ENCODE results near the gene TRIP6. TPM values are rescaled to one million over a fixed set of nuclear protein-coding genes. Genes with fewer than 3 reads are reported as not detected.

The TRIP6 gene
- total RNA-seq, 1 experiment from 2014 or later, result 140 TPM

- TF ChIP-seq, protein P1, sequence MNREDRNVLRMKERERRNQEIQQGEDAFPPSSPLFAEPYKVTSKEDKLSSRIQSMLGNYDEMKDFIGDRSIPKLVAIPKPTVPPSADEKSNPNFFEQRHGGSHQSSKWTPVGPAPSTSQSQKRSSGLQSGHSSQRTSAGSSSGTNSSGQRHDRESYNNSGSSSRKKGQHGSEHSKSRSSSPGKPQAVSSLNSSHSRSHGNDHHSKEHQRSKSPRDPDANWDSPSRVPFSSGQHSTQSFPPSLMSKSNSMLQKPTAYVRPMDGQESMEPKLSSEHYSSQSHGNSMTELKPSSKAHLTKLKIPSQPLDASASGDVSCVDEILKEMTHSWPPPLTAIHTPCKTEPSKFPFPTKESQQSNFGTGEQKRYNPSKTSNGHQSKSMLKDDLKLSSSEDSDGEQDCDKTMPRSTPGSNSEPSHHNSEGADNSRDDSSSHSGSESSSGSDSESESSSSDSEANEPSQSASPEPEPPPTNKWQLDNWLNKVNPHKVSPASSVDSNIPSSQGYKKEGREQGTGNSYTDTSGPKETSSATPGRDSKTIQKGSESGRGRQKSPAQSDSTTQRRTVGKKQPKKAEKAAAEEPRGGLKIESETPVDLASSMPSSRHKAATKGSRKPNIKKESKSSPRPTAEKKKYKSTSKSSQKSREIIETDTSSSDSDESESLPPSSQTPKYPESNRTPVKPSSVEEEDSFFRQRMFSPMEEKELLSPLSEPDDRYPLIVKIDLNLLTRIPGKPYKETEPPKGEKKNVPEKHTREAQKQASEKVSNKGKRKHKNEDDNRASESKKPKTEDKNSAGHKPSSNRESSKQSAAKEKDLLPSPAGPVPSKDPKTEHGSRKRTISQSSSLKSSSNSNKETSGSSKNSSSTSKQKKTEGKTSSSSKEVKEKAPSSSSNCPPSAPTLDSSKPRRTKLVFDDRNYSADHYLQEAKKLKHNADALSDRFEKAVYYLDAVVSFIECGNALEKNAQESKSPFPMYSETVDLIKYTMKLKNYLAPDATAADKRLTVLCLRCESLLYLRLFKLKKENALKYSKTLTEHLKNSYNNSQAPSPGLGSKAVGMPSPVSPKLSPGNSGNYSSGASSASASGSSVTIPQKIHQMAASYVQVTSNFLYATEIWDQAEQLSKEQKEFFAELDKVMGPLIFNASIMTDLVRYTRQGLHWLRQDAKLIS (CRISPR knock-in tag; IDR thresholded peaks at IDR 0.05; ENCODE audit: borderline replicate concordance), result no peak
Measured at GRCh38 chr7:100894860-100895700, 27.9 kb downstream of the TRIP6 start (continued).

DNA sequence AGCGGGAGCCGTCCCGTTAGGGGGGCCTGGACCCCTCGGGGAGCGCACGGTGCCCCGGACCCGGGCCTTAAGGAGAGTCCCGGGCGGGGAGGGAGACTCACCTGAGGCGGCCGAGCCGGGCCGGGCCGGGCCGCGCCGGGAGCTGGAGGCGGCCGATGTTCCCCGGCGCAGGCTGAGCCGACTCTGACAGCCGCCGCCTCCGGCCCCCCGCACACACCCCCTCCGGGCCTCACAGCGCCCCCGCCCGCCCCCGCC, 28.4 kb downstream of the TRIP6 start, which contains the start of gene ACHE:
Gene ACHE (minus strand): TSS at position 188 of the 255 bp plus-strand sequence. CDS start 1,656 bp downstream, outside the sequence.
- Mint-ChIP-seq H3K4me1 (peaks cover 32% of the 10 kb centered on the region), H3K4me3 (peak within 1 kb of the TSS; percentile 74), H3K36me3 (no peaks in the 10 kb centered on the region), H3K27me3 (ENCODE audit: low read depth) (peaks cover 32% of the 10 kb centered on the region), H3K27ac (no peak within 1 kb of the TSS), H3K9me3 (no peaks in the 10 kb centered on the region)
- ChIA-PET POLR2A (interaction anchor here (1.4 kb wide), 1 partner anchor 70 kb away, joined by 4 read pairs; no protein-coding TSS in a partner anchor), CTCF (interaction anchor here (1.0 to 3.2 kb wide), 16 partner anchors 16 to 336 kb away, joined by 3 to 30 read pairs (median 6); partner anchors contain the start of genes MUC3A, PLOD3 and ZNHIT1)
- DNase-seq (ENCODE audit: low spot score) (no peak), ATAC-seq (peak; percentile 6)
- TF ChIP-seq JUN (CRISPR knock-in tag; IDR thresholded peaks at IDR 0.05), result no peak
- no peak for TF ChIP-seq ZNF281 (CRISPR knock-in tag; IDR thresholded peaks at IDR 0.05)
- no peak for TF ChIP-seq ZNF263 (CRISPR knock-in tag; IDR thresholded peaks at IDR 0.05; ENCODE audit: low read depth)
- no peak for TF ChIP-seq MAX (CRISPR knock-in tag; IDR thresholded peaks at IDR 0.05)
- no peak for TF ChIP-seq NR2C2 (CRISPR knock-in tag; IDR thresholded peaks at IDR 0.05)
- no peak for TF ChIP-seq IRF2 (CRISPR knock-in tag; IDR thresholded peaks at IDR 0.05; ENCODE audit: borderline replicate concordance, low read depth)
- TF ChIP-seq, protein P2, sequence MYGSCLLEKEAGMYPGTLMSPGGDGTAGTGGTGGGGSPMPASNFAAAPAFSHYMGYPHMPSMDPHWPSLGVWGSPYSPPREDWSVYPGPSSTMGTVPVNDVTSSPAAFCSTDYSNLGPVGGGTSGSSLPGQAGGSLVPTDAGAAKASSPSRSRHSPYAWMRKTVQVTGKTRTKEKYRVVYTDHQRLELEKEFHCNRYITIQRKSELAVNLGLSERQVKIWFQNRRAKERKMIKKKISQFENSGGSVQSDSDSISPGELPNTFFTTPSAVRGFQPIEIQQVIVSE (CRISPR knock-in tag; IDR thresholded peaks at IDR 0.05; ENCODE audit: borderline replicate concordance), result no peak
- no peak for TF ChIP-seq ZBTB43 (CRISPR knock-in tag; IDR thresholded peaks at IDR 0.05)
- TF ChIP-seq SP1 (CRISPR knock-in tag; conservative IDR thresholded peaks at IDR 0.05), result no peak
- no peak for TF ChIP-seq ZNF317 (CRISPR knock-in tag; IDR thresholded peaks at IDR 0.05; ENCODE audit: borderline replicate concordance, low read depth)
- TF ChIP-seq, protein P1 (CRISPR knock-in tag; IDR thresholded peaks at IDR 0.05; ENCODE audit: borderline replicate concordance), result no peak
- TF ChIP-seq, protein P3, sequence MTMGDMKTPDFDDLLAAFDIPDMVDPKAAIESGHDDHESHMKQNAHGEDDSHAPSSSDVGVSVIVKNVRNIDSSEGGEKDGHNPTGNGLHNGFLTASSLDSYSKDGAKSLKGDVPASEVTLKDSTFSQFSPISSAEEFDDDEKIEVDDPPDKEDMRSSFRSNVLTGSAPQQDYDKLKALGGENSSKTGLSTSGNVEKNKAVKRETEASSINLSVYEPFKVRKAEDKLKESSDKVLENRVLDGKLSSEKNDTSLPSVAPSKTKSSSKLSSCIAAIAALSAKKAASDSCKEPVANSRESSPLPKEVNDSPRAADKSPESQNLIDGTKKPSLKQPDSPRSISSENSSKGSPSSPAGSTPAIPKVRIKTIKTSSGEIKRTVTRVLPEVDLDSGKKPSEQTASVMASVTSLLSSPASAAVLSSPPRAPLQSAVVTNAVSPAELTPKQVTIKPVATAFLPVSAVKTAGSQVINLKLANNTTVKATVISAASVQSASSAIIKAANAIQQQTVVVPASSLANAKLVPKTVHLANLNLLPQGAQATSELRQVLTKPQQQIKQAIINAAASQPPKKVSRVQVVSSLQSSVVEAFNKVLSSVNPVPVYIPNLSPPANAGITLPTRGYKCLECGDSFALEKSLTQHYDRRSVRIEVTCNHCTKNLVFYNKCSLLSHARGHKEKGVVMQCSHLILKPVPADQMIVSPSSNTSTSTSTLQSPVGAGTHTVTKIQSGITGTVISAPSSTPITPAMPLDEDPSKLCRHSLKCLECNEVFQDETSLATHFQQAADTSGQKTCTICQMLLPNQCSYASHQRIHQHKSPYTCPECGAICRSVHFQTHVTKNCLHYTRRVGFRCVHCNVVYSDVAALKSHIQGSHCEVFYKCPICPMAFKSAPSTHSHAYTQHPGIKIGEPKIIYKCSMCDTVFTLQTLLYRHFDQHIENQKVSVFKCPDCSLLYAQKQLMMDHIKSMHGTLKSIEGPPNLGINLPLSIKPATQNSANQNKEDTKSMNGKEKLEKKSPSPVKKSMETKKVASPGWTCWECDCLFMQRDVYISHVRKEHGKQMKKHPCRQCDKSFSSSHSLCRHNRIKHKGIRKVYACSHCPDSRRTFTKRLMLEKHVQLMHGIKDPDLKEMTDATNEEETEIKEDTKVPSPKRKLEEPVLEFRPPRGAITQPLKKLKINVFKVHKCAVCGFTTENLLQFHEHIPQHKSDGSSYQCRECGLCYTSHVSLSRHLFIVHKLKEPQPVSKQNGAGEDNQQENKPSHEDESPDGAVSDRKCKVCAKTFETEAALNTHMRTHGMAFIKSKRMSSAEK (CRISPR knock-in tag; IDR thresholded peaks at IDR 0.05; ENCODE audit: borderline replicate concordance), result no peak
- TF ChIP-seq ZNF121 (CRISPR knock-in tag; IDR thresholded peaks at IDR 0.05), result no peak
- TF ChIP-seq TP53 (CRISPR knock-in tag; IDR thresholded peaks at IDR 0.05), result no peak
